ENCODE data around the gene SYT2.

GRCh38 chr1:202577381-202577780, 132.9 kb downstream of the SYT2 start:
- TF ChIP-seq CTCF (conservative IDR thresholded peaks at IDR 0.05 in 1 of 2, IDR thresholded peaks at IDR 0.05 in 1 of 2; ENCODE audit: extremely low read depth in 1 of 2, insufficient read depth in 1 of 2, low read depth in 1 of 2, low read length in 2 of 2) (no peak), EZH2 (IDR thresholded peaks at IDR 0.05; ENCODE audit: borderline replicate concordance, low read length) (no peak)

Data from mammary epithelial cell (primary cell).